BJ (cell line): Measurements from ENCODE around the gene NPR1. TPM values are rescaled to one million over a fixed set of nuclear protein-coding genes. Genes with fewer than 3 reads are reported as not detected.

Source experiments
- CTCF ChIA-PET: fragments of 350-600 bp; formaldehyde crosslinking; extraction: SDS; loops from one replicate; lab custom pipeline; 2021; ENCODE audit warnings: antibody characterized with exemption, inconsistent platforms; lab: Yijun Ruan, JAX
- POLR2A ChIA-PET: fragments of 300-600 bp; sonication (Branson Sonifier 250); formaldehyde crosslinking; extraction: SDS; loops from one replicate; lab custom pipeline; 2021; ENCODE audit warnings: antibody characterized with exemption; lab: Charles Lee
- DNase-seq: peaks from one replicate; pipeline ENCODE4 v3.0.0-alpha.2; 2011; ENCODE audit warnings: low read depth
- H3K27me3 ChIP-seq: 2 replicates; pipeline ENCODE4 v1.6.0; 2011; ENCODE audit warnings: low read length; ENCODE audit not compliant: control insufficient read depth, insufficient read depth
- H3K36me3 ChIP-seq: 2 replicates; pipeline ENCODE4 v1.5.1; 2011; ENCODE audit warnings: low read length; ENCODE audit not compliant: control insufficient read depth, insufficient read depth
- H3K4me3 ChIP-seq: 2 replicates; pipeline ENCODE4 v1.5.1; 2011; ENCODE audit warnings: low read depth, mild to moderate bottlenecking, control low read depth, low read length
- CTCF ChIP-seq: IDR thresholded peaks from 2 replicates; pipeline ENCODE4 v1.5.1; 2011; ENCODE audit warnings: low read depth, mild to moderate bottlenecking, control low read depth, inconsistent platforms, low read length, moderate library complexity; ENCODE audit not compliant: insufficient read depth
- polyA plus RNA-seq: library from polyadenylated mRNA; depleted of rRNA; stranded (reverse); fragments of >200 nt; gene quantifications from 2 replicates; pipeline ENCODE4 v1.2.3, GENCODE V29; 2011

The NPR1 gene
- polyA plus RNA-seq, 1 experiment = 0.02 TPM

- H3K4me3 ChIP-seq = no peak overlapping the region
- H3K27me3 ChIP-seq = no peaks in the 10 kb centered on the region
- CTCF ChIA-PET = interaction anchor here (2.2 kb wide), 1 partner anchor 28 kb away, joined by 8 read pairs; the partner anchor contains the start of gene S100A13
- POLR2A ChIA-PET = no interaction called here
- no peak for TF ChIP-seq CTCF
- DNase-seq = no peak
- no peaks in the 10 kb centered on the region for H3K36me3 ChIP-seq
Observed at GRCh38 chr1:153655333-153655732, 23.2 kb upstream of the NPR1 start.

- no peak for DNase-seq
- no peaks in the 10 kb centered on the region for H3K27me3 ChIP-seq
- CTCF ChIA-PET = interaction anchor here (1.0 to 1.3 kb wide), 2 partner anchors 13 to 19 kb away, joined by 3 read pairs; no protein-coding TSS in a partner anchor
- POLR2A ChIA-PET = no interaction called here
- peak; percentile 26 for TF ChIP-seq CTCF
- H3K4me3 ChIP-seq = peak within 1 kb of the TSS; percentile 85
- H3K36me3 ChIP-seq = peaks cover 11% of the 10 kb centered on the region
Observed at GRCh38 chr1:153658400-153659174, 19.9 kb upstream of the NPR1 start, which contains the start of gene SNAPIN. Gene SNAPIN (plus strand): TSS chr1:153658703. CDS start chr1:153658744, 41 bp downstream.

- ChIA-PET POLR2A (no interaction called here), CTCF (interaction anchor here (1.0 kb wide), 1 partner anchor 18 kb away, joined by 3 read pairs; no protein-coding TSS in a partner anchor)
- Histone ChIP-seq H3K4me3 (peak overlapping the region; percentile 85), H3K36me3 (peaks cover 11% of the 10 kb centered on the region), H3K27me3 (no peaks in the 10 kb centered on the region)
- no peak for TF ChIP-seq CTCF
- DNase-seq = no peak
Observed at GRCh38 chr1:153659175-153659534, 19.3 kb upstream of the NPR1 start.

- ChIA-PET CTCF (interaction anchor here (1.0 kb wide), 1 partner anchor 18 kb away, joined by 3 read pairs; no protein-coding TSS in a partner anchor), POLR2A (no interaction called here)
- peak overlapping the region; percentile 85; the same call in 1 of the 2 replicates for H3K4me3 ChIP-seq
- H3K27me3 ChIP-seq = no peaks in the 10 kb centered on the region
- peaks cover 11% of the 10 kb centered on the region for H3K36me3 ChIP-seq
- TF ChIP-seq CTCF = no peak
- no peak for DNase-seq
Observed at GRCh38 chr1:153659656-153660055, 18.8 kb upstream of the NPR1 start.

- Histone ChIP-seq H3K36me3 (peaks cover 14% of the 10 kb centered on the region), H3K27me3 (no peaks in the 10 kb centered on the region), H3K4me3 (no peak overlapping the region)
- POLR2A ChIA-PET = no interaction called here
- no peak for TF ChIP-seq CTCF
- DNase-seq = no peak
- CTCF ChIA-PET = interaction anchor here (1.6 kb wide), 2 partner anchors 10 to 17 kb away, joined by 3 to 4 read pairs; partner anchors contain the start of genes ILF2 and NPR1
Observed at GRCh38 chr1:153661111-153661708, 17.3 kb upstream of the NPR1 start.
